ENCODE data around the gene CPN2. TPM values are rescaled to one million over a fixed set of nuclear protein-coding genes. Genes with fewer than 3 reads are reported as not detected.

Gene CPN2
- total and polyA plus RNA-seq, 2 donors (not counting 3 experiments of a cell fraction or from before 2014, with no cell fraction given), result not detected

- DNase-seq (ENCODE audit: low read depth, low spot score), result no peak
- no peaks in the 10 kb centered on the region for H3K4me1 ChIP-seq (ENCODE audit: control insufficient read depth, extremely low read depth, insufficient read depth, low read length)
- dilution Hi-C loops (cut with MboI; ENCODE audit: extremely low pct_ligation_motif_present, low sequenced_read_pairs), result no loop called here
- H3K79me2 ChIP-seq (ENCODE audit: control insufficient read depth, insufficient read depth, low read length), result no peaks in the 10 kb centered on the region
- ChIA-PET CTCF (interaction anchor here (0.7 to 7.1 kb wide), 7 partner anchors 6 to 675 kb away, joined by 3 to 84 read pairs (median 53); partner anchors contain the start of gene GP5), POLR2A (no interaction called here)
- no peaks in the 10 kb centered on the region for H3K36me3 ChIP-seq (ENCODE audit: control insufficient read depth in 2 of 2, extremely low read depth in 1 of 2, insufficient read depth in 2 of 2, low read length in 2 of 2)
- H3K4me2 ChIP-seq (ENCODE audit: insufficient read depth, low read length), result no peak overlapping the region
- H2AFZ ChIP-seq (ENCODE audit: low read depth, low read length), result no peak overlapping the region
- H3K9me1 ChIP-seq (replicated peaks; ENCODE audit: control insufficient read depth, extremely low read depth, insufficient read depth, low read length), result no peaks in the 10 kb centered on the region
- H3K9ac ChIP-seq (replicated peaks; ENCODE audit: extremely low read depth, insufficient read depth, low read length), result no peak overlapping the region
- H3K27ac ChIP-seq (ENCODE audit: insufficient read depth, low read depth, low read length), result no peak overlapping the region
- BruUV-seq (replicated peaks), result no TSS peak
- FAIRE-seq, result no peak
- peaks cover 0 to 6% of the 10 kb centered on the region in 2 experiments for H3K27me3 ChIP-seq (ENCODE audit: control insufficient read depth in 2 of 2, insufficient read depth in 2 of 2, low read length in 2 of 2)
- H3K4me3 ChIP-seq (replicated peaks in 1 of 3; ENCODE audit: insufficient read depth in 1 of 3, low read depth in 1 of 3, low read length in 3 of 3), result no peak overlapping the region
- TF ChIP-seq CTCF (IDR thresholded peaks at IDR 0.05; ENCODE audit: extremely low read depth in 1 of 2, insufficient read depth in 1 of 2, low read depth in 1 of 2, low read length in 2 of 2) (no peak), GATA2 (IDR thresholded peaks at IDR 0.05; ENCODE audit: insufficient read depth, insufficient read length, low read depth, low read length) (no peak), MAX (IDR thresholded peaks at IDR 0.05; ENCODE audit: insufficient read depth, insufficient read length) (no peak), JUN (IDR thresholded peaks at IDR 0.05; ENCODE audit: borderline replicate concordance, insufficient read depth, insufficient read length, low read depth) (no peak), EZH2 (IDR thresholded peaks at IDR 0.05; ENCODE audit: borderline replicate concordance, low read depth, low read length, severe bottlenecking) (no peak), FOS (IDR thresholded peaks at IDR 0.05; ENCODE audit: borderline replicate concordance, insufficient read depth, low read length) (no peak), POLR2AphosphoS5 (IDR thresholded peaks at IDR 0.05; ENCODE audit: insufficient read depth, low read depth, low read length) (no peak), POLR2A (IDR thresholded peaks at IDR 0.05; ENCODE audit: low read depth, low read length) (no peak), MYC (IDR thresholded peaks at IDR 0.05; ENCODE audit: low read depth, low read length) (no peak)
- H4K20me1 ChIP-seq (replicated peaks; ENCODE audit: control insufficient read depth, extremely low read depth, insufficient read depth, low read length), result no peaks in the 10 kb centered on the region
- intact Hi-C loops (cut with micrococcal nuclease), result no loop called here
- no peaks in the 10 kb centered on the region for H3K9me3 ChIP-seq (replicated peaks; ENCODE audit: control insufficient read depth, insufficient read depth, low read length)
Measured at GRCh38 chr3:194340757-194341400, 10.2 kb downstream of the CPN2 start.

Measured in endothelial cell of umbilical vein (primary cell).